Measurements from ENCODE around the gene MACROH2A2.

MACROH2A2 gene

DNA sequence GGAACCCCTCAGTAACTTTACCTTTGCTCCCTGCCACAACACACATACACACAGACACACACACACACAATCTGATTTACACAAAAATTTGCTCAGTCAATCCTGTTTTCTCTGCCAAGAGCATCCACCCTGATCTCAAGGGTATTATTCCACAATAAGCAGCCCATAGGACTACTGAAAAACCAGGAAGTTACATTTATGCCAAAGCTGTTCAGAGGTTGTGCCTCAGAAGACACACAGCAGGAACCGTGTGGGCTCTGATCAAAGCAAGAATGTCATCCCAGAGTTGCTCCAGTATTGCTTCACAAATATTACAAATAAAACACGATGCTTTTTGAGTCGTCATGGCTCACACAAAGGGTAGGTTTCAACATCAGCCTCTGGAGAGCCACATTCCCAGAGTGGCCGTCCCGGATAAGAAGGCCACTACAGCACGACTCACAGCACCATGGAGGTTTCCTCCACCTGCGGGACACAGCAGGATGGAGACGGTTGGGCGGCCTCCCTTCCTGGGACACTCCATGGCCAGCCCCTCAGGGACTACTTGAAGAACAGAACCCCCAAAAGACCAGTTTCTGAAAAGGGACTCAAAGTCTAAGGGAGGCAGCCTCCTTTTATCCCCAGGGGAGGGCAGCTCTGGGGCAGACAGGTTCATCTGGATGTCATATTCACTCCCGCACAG is 78.4 kb downstream of the MACROH2A2 start:
- no peak for DNase-seq (ENCODE audit: low read depth in 2 of 2)

DNA sequence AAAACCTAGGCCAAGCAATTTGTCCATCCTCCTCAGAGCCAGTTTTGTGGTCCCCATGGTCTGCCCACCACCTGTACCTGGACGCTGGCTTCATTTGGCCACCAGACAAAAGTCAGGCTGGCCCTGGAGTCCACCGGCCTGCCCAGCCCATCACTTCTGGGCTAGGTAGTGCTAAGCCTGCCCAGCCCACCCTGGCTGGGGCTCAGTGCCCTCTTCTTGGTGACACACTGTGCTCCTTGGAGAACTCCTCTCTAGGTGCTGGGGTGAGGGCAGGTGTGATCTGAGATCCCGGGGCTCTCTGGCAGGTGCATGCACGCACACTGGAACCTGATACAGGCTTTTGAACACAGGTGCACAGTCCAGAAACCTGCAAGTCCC is 78.9 kb downstream of the MACROH2A2 start:
- no peak for DNase-seq (ENCODE audit: low read depth in 2 of 2)

DNA sequence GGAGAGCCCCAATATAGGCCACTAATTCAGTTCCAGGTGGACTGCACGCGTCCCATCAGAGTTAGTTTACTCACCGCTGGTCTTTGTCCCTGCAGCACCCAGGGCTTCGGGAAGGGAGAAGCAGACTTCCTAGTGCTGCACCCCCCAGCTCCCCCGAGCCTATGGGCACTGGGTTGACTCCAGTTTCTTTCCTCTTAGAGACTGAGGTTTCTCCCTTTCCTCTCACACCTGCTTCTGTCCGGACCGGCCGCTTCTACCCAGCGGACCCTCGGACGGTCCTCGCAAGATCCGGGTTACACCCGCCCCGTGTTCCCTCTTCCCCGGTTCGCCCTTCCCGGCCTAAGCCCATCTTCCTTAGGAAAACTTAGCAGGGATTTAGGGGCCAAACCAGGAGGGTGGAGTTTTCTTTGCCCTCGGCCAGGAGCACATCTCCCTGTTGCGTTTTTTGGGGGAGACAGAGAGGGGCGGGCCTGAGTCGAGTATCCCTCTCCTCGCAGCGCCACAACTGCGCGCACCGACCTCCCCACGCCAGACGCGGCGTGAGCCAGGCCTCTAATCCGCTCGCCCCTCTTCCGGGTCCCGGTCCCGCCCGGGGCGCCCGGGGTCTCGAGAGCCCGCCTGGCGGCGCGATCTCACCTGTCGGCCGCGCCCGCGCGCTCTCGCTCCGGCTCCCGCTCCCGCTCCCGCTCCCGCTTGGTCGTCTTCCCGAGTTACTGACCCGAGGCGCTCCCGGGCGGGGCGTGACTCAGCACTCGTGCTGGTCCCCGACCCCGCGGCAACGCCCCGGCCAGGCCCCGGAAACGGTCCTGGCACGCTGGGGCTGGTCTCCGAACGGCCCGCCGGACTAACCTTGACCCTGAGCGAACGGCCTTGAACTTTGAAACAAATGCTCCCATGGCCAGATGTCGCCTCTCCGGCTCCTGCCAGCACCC is 79.7 kb downstream of the MACROH2A2 start, which contains the start of gene AIFM2:
AIFM2 (minus strand) TSS at position 728 of the 932 bp plus-strand sequence. CDS start 8,741 bp downstream, outside the sequence.
- peak in 1 of 2 donors; percentile 26 for DNase-seq (ENCODE audit: low read depth in 2 of 2)

DNA sequence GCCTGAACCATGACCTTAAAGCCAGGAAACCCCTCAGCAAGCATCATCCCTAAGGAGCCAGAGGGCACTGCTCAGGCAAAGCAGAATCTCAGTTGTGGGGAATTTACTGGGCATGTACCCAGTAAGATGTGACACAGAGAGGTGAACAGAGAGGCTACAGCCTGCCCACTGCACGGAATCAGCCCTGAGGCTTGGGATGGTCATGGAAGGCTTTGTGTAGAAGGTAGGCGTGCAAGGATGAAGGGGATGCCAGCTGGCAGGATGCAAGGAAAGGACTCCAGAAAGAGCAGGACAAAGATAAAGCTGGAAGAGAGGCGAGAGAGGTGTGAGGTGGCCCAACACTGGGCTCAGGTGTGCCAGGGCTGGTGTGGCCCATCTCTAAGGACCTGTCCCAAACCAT is 82.4 kb downstream of the MACROH2A2 start:
- no peak for DNase-seq (ENCODE audit: low read depth in 2 of 2)

DNA sequence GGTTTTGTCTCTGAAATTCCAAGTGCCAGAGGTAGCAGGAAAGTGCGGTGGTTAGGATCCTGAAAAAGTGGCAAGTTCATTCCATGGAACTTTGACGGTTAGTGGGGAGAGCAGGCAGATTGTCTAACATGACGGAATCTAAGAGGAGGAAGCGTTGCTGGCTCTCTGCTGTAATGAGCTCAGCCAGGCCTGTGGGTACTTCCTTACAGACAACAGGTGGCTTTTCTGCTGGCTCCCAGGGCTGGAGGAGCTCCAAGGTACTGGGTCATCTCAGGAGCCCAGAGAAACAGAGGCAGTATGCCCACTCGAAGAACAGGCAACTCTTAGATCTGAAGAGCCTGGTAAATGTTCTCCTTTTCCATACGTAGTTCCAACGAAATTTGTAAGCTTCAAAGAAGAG is 83.0 kb downstream of the MACROH2A2 start:
- no peak for DNase-seq (ENCODE audit: low read depth in 2 of 2)

DNA sequence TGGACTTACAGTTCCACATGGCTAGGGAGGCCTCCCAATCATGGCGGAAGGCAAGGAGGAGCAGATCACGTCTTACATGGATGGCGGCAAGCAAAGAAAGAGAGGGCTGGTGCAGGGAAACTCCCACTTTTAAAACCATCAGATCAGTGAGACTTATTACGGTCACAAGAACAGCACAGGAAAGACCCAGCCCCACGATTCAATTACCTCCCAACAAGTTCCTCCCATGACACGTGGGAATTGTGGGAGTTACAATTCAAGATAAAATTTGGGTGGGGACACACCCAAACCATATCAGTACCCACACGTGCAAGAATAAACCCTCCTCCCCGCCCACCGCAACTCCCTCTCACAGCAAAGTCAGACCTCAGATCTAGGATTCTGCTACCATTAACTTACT is 84.5 kb downstream of the MACROH2A2 start:
- DNase-seq (ENCODE audit: low read depth in 2 of 2): no peak

DNA sequence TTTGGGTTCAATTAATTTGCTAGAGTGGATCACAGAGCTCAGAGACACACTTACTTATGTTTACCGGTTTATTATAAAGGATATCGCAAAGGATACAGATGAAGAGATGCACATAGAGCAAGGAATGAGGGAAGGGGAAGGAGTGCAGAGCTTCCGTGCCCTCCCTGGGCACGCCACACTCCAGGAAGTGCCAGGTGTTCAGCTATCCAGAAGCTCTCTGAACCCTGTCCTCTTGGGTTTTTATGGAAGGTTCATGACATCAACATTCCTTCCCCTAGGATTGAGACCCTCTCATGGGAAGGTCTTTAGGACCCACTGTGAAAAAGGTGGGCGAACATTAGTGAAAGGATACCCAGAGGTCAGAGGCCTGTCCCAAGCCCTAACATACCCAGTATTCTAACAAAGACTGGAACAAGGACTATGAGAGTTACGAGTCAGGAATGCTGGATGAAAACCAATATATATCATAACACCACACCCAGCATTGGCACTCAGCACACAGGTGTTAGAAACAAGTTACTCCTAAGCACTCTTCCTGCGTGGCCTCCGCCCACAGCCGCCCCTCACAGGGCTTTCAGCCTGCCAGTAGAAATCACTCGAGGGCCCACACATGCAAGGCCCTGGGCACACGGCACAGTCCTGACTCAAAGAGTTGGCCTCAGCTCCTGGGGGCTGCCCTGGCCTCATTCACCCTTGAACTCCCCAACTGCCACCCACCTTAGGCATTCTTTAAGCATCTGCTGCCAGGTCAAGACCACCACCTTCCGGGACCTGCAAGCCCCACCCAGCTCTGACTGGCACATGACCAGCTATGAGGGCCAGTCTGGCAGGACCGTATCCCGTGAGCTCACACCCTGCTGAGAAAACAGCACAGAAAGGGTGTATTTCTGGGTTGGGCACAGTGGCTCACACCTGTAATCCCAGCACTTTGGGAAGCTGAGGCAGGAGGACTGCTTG is 85.6 kb downstream of the MACROH2A2 start:
- DNase-seq (ENCODE audit: low read depth in 2 of 2): no peak

DNA sequence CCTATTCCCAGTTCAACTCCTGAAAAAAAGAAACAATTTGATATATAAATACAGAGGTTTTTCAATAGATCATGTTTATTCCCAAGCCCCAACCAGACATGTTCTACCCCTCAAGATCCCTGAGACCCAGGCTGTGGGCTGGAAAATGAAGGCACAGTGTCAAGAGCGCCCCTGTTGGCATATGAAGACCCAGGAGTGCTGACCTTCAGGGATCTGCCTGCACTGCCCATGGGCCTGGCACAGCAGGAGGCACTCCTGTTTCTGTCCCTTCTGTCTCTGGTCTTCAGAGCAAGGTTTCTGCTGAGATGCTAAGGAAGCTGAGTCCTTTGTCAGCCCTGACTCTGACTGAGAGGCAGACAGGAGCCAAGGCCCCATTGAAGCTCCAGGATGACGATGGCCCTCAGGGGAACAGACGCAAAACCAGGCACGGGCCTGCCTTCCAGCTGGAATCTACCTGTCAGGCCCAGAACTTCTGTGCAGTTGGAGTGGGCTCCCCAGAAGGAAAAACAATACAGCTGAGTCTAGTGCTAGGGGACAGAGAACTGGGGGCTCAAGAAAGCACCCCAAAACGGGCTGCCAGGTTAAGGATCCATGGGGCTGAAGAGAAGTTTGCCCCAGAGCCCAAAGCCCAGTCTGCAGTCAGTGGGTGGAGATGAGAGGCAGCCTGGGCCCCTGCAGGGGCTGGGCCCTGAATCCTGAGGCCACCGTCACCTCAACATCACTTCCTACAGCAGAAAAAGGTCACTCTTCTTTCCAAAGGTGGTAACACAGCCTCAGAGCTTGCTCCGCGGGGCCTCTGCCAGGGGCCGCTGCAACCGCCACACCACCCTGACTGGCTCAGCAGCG is 86.7 kb downstream of the MACROH2A2 start:
- DNase-seq (ENCODE audit: low read depth in 2 of 2): no peak

DNA sequence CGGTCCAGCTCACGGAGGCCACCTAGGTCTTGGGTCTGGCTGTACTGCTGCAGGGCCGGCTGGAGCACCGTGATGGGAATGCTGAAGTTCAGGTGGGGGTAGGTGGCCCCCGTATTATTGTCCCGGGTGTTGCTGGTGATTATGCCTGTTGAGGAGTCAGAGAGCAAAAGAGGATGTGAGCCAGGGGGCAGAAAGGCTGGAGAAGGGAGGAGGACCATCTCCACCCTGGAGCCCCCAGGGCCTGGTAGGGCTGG is 87.3 kb downstream of the MACROH2A2 start:
- no peak for DNase-seq (ENCODE audit: low read depth in 2 of 2)

DNA sequence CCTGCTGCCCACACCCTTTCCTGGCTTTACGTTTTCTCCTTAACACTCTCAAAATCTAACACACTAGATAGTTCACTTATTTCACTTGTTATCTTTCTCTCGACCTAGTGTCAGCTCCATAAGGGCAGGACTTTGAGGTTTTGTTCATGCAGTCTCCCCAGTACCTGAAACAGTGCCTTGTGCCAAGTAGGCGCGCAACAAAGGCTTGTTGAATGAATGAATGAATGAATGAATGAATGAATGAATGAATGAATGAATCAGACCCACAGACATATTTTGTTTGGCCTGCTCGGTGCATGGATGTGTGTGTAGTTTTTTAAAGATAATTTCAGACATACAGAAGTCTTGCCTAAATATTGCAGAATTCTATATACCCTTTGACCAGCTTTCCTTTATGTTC is 87.7 kb downstream of the MACROH2A2 start:
- DNase-seq (ENCODE audit: low read depth in 2 of 2): no peak

DNA sequence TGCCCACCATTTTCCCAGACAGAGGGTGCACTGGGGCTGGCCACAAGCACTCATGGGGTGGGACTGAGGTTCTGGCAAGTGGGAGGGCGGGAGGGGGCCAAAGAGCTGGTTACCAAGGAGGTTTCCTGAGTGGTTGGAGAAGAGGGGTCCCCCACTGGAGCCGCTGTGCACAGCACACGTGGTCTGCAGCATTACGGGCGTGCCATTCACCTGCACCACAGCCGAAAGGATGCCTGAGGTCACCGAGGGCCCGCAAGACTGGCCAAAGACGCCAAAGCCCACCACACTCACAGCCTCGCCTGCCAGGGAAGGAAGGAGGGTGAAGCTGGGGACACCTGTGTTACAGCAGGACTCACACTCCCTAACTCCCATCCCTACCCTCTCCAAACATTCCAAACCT is 89.9 kb downstream of the MACROH2A2 start:
- no peak for DNase-seq (ENCODE audit: low read depth in 2 of 2)

DNA sequence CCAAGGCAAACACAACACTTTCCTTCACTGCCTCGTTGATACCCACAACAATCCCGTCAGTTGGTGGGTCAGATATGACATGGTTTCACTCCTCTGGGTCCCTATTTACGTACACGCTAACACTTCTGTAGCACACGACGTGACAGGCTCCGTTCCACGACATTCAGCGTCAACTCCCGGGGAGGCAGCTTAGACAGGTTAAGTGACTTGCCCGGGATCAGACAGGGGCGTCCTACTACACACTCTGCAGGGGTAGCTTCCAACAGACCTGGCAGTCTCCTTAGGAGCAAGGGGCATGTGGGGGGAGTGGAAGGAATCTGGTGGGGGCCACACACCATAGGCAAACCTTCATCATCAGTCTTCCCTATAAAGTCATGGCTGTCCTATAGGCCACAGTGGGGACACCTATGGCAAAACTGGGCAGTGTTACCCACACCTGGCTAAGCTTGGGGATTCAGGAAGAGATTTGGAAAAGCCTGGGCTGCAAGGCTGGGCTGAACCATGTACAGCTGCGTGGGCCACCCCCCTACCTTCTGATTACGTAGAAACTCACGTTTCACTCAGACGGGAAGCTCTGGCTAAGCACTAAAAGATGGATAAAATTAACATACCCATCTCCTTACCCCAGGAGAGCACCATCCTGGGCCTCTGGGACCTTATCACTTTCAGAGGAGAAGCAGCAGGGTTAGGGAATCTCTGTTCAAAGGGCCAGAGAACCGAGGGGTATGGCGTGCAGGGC is 91.9 kb downstream of the MACROH2A2 start:
- DNase-seq (ENCODE audit: low read depth in 2 of 2): no peak

DNA sequence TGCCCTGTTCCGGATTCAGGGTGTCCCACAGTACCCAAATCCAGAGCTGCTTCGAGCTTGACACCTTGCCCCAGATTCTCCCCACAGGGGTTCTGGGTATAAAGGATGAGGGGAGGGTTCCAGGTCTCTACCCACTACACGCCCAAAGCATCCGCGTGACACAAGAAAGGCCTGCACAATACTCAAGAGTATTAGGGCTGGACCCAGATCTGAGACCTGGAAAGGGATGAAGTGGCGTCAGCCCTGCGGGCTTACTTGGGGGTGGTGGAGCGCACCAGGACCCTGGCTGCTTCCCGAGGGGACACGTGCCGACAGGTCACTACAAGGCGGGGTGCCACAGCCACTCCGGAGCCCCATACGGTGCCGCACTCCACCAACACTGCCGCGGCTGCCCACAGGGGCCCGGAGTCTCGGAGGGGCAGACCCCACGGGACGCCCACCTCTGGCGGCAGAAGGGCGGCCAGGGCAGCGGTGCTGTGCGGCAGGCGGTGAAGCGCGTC is 92.6 kb downstream of the MACROH2A2 start:
- peak in 1 of 2 donors; percentile 11 for DNase-seq (ENCODE audit: low read depth in 2 of 2)

DNA sequence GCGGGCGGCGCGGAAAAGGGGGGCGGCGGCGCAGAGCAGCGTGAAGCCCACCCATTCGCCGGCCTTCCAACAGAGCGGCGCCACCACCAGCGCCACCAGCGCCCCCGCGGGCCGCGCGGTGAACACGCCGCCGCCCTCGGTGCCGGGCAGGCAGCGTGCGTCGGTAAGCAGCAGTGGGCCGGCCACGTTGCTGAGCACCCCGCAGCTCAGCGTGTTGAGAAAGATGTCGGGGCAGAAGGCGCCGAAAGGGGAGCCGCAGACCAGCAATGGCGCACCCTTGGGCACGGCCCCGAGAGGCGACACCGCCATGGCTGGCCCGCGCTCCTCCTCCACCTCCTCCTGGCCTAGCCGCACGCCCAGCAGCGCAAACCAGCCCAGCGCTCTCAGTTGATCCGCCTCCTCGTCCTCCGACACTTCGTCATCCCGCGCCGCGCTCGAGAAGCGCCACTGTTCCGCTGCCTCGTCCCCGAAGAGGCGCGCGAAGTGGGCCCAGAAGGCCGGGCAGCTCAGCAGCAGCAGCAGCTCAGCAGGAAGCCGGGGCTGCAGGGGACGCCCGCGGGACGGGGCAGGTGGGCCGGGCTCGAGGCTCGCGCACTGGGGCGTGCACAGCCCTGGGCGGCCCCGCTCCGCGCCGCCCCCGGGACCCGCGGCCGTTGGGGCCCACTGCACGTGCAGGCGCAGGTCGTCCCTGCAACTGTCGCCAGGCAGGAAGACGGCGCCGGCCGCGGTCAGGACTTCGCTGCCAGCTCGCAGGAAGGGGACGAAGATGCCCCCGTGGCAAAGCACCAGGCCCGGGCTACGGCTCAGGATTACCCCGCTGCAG is 93.2 kb downstream of the MACROH2A2 start:
- DNase-seq (ENCODE audit: low read depth in 2 of 2): peak; percentile 50 to 73

DNA sequence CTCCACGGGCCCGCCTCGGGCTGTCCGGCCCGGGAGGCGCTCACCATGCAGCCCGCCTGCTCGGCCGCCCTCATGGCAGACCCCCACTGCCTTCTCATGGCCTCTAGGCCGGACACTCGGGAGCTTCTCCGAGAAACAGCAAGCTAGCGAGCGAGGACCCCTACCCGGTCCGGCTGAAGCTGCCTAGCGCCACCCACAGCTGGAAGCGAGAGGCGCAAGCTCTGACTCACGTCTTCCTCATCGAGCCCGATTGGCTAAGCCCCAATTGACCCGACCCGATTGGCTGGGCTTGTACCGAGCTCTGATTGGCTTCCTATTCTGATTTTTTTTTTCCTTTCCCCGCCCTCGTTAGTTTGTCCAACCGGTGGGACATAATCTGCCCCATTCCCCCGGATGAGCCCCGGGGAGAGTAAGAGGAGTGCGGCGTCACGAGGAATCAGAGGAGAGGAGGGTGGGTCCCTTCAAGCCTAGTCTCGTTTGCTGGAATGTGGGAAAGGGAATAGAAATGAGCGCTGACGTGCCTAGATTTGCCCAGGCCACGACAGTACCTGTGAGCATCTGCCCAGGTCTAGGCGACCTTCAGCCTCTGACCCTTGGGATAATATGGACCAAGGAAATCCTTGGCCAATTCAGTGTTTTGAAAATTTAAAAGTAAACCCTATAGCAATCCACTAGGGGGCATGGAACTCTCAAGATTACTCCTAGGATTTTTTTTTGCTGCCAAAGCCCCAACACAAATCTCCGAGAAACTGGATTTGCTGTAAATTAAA is 94.0 kb downstream of the MACROH2A2 start, which contains the start of gene TYSND1:
TYSND1 (minus strand) TSS at position 212 of the 770 bp plus-strand sequence; CDS start at position 98, 114 bp downstream.
- DNase-seq (ENCODE audit: low read depth in 2 of 2): peak; percentile 88 to 90

DNA sequence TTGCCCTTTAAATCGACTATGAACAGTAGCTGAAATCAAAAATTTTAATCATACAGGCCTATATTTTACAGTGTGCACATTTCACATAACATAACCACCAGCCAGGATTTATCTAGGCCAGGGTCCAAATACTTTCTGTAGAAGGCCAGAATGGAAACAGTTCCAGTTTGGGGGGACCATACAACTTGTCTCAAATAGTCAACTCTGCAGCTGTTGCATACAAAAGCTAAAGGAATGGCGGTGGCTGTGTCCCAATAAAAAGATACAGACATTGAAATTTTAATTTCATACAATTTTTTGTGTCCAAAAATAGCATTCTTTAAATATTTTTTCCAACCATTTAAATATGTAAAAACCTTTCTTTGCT is 94.6 kb downstream of the MACROH2A2 start:
- DNase-seq (ENCODE audit: low read depth in 2 of 2): no peak

DNA sequence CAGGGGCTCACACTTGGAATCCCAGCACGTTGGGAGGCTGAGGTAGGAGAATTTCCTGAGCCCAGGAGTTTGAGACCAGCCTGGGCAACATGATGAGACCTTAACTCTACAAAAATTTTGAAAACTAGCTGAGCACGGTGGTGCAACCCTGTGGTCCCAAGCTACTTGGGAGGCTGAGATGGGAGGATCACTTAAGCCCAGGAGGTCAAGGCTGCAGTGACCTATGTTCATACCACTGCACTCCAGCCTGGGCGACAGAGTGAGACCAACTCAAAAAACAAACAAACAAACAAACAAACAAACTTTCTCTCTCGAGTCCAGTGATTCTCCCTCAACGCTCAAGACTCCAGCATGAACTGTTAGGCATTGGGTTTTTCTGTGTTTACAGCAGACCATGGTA is 95.9 kb downstream of the MACROH2A2 start:
- no peak for DNase-seq (ENCODE audit: low read depth in 2 of 2)

DNA sequence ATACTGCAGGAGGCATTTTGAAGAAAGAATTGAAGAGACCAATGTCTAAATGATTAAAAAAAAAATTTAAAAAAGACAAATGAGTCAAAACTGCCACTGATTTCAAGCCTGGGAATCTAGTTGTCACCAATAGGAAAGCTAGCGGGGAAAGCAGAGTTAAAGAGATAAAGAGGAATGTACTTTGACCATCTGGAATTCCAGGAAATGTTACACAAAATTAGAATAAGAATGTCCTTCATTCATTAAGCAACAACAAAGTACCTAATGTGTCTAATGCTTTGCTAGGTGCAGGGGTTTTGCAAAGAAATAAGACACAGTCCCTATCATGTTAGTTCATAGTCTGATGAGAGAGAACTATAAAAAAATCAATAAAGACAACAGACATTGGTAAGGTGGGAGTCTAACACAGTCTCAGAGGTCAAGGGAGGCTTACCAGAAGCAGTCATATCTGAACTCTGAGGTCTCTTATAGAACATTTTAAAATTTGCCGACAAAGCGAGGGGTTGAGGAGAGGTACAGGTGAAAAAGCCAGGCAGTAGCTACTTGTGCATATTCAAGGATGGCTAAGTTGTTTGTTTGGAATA is 102.7 kb downstream of the MACROH2A2 start:
- DNase-seq (ENCODE audit: low read depth in 2 of 2): no peak
